GM10266 (cell line): ENCODE data around the gene ZNF385D.

Experiments
- DNase-seq: peaks from one replicate; pipeline ENCODE4 v3.0.0; 2012; ENCODE audit errors: extremely low spot score
- TF ChIP-seq, protein P1 (sequence below): IDR thresholded peaks from 2 replicates; pipeline ENCODE4 v1.5.1; 2012; ENCODE audit warnings: mild to moderate bottlenecking, low read depth; ENCODE audit not compliant: control insufficient read depth, insufficient read depth; ENCODE audit errors: missing control alignments

Gene ZNF385D

GRCh38 chr3:21778715-21779114 is 27.7 kb upstream of the ZNF385D start:
- DNase-seq: no peak
- TF ChIP-seq, protein P1, sequence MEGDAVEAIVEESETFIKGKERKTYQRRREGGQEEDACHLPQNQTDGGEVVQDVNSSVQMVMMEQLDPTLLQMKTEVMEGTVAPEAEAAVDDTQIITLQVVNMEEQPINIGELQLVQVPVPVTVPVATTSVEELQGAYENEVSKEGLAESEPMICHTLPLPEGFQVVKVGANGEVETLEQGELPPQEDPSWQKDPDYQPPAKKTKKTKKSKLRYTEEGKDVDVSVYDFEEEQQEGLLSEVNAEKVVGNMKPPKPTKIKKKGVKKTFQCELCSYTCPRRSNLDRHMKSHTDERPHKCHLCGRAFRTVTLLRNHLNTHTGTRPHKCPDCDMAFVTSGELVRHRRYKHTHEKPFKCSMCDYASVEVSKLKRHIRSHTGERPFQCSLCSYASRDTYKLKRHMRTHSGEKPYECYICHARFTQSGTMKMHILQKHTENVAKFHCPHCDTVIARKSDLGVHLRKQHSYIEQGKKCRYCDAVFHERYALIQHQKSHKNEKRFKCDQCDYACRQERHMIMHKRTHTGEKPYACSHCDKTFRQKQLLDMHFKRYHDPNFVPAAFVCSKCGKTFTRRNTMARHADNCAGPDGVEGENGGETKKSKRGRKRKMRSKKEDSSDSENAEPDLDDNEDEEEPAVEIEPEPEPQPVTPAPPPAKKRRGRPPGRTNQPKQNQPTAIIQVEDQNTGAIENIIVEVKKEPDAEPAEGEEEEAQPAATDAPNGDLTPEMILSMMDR: no peak

- DNase-seq: no peak
- TF ChIP-seq, protein P1: no peak
These were observed 26.8 kb upstream of the ZNF385D start for GRCh38 chr3:21777821-21778220.

DNA sequence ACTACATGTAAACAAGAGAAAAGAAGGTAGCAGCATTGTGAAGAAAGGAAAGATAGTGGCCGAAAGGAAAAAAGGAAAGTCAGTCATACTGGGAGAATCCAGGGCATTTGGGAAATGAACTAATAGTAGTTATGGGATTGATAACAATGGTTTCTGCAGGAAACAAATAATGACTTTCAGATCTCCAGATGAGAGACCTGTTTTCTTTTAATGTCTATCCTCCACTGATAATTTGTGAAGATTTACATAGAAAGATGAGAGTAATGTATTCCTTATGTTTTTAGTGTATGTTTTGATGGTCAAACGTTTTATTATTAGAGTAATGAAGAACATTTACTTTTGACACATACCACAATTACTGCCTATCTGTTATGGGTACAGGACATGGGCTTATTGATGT is 15.0 kb upstream of the ZNF385D start:
- TF ChIP-seq, protein P1: no peak
- DNase-seq: no peak

- TF ChIP-seq, protein P1: no peak
- DNase-seq: no peak
These were observed 4.9 kb upstream of the ZNF385D start for GRCh38 chr3:21755896-21756295.

- DNase-seq: no peak
- TF ChIP-seq, protein P1: no peak
These were observed 3.8 kb upstream of the ZNF385D start for GRCh38 chr3:21754839-21755238.

GRCh38 chr3:21752749-21753347 is 1.8 kb upstream of the ZNF385D start:
- no peak for DNase-seq
- TF ChIP-seq, protein P1: peak; percentile 45

GRCh38 chr3:21751886-21752285 is 876 bp upstream of the ZNF385D start:
- no peak for DNase-seq
- TF ChIP-seq, protein P1: no peak
